HG02840 (cell line): ENCODE data around the gene DEPP1.
"Not testable (repeated sequence)": the region's sequence is repeated elsewhere in the genome, so short reads cannot be mapped to it uniquely, and the experiment has no call there.

Experiments
- ATAC-seq: cut with Tn5 transposase; IDR thresholded peaks from one replicate; pipeline ENCODE4 v1.9.1; 2021; ENCODE audit warnings: mild to moderate bottlenecking, moderate library complexity, moderate number of reproducible peaks; ENCODE audit not compliant: unreplicated experiment, low FRiP score

DEPP1 gene, protein sequence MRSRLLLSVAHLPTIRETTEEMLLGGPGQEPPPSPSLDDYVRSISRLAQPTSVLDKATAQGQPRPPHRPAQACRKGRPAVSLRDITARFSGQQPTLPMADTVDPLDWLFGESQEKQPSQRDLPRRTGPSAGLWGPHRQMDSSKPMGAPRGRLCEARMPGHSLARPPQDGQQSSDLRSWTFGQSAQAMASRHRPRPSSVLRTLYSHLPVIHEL

DNA sequence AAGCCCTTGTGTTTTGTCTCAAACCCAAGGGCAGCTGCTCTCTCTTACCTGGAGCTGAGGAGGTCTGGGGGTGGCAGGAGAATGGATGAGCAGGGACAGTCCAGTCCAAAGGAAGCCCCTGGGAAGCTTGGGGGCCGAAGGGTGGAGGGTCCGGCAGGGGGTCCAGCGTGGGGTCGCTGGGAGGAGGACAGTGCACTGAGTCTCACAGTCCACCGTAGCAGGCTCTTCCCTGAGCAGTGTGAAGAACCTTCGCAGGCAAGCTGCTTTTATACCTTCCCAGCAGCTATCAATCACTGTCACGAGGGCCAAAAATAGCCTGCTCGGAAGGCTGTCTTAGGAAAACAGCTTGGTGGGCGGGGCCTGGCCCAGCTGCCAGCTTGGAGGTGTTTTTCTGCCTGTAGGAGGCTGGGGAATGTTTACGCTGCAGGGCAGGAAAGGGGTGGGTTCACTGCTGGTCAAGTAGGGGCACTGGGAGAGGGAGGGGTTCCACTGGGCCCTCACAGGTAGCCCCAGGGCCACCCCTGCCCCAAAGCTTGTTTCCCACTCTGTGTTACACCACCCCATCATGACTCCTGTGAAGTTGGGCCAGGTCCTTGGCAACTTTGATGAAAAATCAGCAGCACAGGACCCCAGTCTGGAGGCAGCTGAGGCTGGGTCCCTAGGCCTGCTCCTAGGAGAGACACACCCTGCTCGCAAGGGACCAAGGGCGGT, at the start of gene DEPP1:
DEPP1 (minus strand) TSS at position 240 of the 711 bp plus-strand sequence. CDS start 779 bp downstream, outside the sequence.
- no peak for ATAC-seq

DNA sequence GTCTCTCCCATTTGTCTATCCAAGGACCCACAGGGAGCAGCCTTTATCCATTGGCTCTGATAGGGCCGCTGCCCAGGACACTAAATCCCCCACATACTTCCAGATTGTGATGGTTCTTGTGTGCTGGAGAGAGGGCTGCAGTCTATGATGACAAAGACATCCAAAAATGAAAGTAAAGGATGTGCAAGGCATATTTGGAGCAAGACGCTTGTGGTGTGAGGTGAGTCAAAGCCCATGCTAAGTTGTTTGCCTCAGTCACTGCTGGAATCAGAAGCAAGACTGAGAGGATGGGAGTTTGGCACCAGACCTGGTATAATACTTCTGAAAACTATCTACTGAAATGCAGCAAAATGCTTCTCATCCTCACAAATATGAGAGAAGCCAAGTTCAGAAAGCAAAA, 44.8 kb upstream of the DEPP1 start:
- ATAC-seq: no peak

DNA sequence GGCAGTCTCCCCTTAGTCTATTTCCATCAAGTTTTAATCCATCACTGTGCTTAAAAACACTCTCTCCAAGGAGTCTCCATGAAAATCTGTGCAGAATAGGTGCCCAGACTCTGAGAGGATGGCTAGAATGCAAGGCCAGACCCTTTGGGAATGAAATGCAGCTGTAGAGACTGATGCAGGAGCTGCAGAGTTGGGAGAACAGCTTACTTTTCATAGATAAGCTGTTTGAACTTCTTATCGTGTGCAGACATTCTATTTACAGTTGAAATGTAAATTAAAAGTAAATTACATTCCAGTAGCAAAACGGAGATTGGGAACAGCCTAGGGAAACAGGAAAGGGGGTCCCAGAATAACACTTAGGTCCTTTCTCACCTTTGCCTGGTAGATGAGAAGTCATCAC, 37.0 kb upstream of the DEPP1 start:
- ATAC-seq: no peak

DNA sequence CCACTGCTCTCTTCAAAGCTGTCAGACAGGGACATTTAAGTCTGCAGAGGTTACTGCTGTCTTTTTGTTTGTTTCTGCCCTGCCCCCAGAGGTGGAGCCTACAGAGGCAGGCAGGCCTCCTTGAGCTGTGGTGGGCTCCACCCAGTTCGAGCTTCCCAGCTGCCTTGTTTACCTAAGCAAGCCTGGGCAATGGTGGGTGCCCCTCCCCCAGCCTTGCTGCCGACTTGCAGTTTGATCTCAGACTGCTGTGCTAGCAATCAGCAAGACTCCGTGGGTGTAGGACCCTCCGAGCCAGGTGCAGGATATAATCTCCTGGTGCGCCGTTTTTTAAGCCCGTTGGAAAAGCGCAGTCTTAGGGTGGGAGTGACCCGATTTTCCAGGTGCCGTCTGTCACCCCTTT, 35.9 kb upstream of the DEPP1 start:
- ATAC-seq: not testable (repeated sequence)

DNA sequence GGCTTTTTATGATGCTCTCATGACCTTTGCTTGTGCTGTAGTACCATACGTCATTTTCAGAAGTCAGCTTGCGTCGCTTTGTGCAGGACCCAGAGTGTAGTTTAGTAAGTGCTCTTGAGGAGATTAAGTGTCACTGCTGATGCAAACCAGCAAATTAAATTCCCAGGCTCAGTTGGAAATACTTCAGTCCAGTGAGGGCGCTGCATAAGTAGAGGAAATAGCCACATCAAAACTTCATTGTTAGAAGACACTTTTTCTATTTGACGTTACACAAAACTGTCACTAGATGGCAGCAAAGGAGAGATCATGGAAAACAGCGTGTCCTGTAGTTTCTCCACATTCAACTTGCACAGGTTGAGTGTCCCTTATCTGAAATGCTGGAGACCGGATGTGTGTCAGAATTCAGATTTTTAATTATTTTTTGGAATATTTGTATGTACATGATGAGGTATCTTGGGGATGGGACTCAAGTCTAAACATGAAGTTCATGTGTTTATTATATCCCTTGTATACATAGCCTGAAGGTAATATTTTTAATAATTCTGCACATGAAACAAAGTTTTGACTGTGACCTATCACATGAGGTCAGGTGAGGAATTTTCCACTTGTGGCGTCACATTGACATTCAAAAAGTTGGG, 30.0 kb upstream of the DEPP1 start:
- no peak for ATAC-seq

GRCh38 chr10:45006276-45007030, 27.8 kb upstream of the DEPP1 start:
- ATAC-seq: no peak

DNA sequence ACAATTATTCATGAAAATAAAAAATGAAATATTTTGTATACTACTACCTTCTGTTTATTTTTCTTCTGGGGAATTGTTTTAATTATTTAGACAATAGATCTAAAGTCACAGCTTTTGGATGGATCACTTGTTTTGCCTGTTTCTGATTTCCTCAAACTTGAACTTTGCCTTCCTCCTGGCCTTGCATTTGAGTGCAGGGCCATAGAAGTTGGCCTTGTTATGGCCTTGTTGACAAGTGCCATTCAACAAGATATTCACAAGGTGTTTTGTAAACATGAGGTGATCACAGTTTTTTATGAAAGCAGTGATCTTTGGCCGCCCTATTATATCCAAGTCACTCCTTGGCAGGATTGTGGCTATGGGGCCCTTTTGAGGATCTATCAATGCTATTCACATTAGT, 26.7 kb upstream of the DEPP1 start:
- no peak for ATAC-seq

GRCh38 chr10:45004661-45005060, 26.1 kb upstream of the DEPP1 start:
- ATAC-seq: no peak

DNA sequence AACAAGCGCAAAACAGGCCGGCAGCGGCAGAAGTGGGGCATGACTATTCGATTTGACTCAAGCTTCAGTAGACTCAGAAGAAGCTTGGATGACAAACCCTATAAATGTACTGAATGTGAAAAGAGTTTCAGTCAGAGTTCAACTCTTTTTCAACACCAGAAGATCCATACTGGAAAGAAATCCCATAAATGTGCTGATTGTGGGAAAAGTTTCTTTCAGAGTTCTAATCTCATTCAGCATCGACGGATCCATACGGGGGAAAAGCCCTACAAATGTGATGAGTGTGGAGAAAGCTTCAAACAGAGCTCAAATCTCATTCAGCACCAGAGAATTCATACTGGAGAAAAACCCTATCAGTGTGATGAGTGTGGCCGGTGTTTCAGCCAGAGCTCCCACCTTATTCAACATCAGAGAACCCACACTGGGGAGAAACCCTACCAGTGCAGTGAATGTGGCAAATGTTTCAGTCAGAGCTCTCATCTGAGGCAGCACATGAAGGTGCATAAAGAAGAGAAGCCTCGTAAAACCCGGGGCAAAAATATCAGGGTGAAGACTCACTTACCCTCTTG, 24.9 kb upstream of the DEPP1 start:
- no peak for ATAC-seq

DNA sequence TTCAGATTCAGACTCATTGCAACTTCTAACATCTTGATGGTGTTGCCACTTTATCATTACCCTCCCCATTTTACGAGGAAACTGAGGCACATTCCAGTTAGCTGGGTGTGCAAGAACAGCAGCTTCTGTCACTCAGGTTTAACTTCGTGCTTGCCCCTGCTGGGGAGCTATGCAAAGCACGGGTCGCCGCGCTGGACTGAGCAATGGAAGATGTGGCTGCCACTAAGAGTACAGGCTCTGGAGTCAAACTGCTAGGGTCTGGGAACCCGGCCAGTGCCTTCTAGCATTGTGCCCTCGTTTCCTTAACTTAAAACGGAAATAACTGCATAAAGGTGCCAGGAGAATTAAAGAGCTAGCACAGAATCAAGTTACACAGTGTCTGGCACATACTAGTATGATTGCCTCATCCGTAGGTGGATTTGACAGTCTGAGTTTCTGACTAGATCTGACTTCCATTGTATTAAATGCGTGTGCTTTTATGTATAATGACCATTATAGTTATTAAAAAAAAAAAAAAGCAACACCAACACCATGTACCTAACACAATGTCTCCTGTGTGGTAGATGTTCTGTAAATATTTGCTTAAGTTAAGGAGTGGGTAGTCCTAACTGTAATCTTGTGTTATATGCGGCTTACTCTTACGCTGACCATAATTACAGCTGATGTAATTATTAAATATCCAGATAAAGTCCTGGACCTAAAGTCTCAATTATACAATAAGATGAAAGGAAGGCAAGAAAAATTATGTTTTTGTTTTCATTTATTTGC, 23.0 kb upstream of the DEPP1 start:
- ATAC-seq: peak; percentile 67

- ATAC-seq: peak; percentile 76
These were observed 22.3 kb upstream of the DEPP1 start, which contains the start of gene ZNF22 for GRCh38 chr10:45000752-45001380. ZNF22 (plus strand) TSS chr10:45000923; CDS start chr10:45003369, 2,446 bp downstream.

DNA sequence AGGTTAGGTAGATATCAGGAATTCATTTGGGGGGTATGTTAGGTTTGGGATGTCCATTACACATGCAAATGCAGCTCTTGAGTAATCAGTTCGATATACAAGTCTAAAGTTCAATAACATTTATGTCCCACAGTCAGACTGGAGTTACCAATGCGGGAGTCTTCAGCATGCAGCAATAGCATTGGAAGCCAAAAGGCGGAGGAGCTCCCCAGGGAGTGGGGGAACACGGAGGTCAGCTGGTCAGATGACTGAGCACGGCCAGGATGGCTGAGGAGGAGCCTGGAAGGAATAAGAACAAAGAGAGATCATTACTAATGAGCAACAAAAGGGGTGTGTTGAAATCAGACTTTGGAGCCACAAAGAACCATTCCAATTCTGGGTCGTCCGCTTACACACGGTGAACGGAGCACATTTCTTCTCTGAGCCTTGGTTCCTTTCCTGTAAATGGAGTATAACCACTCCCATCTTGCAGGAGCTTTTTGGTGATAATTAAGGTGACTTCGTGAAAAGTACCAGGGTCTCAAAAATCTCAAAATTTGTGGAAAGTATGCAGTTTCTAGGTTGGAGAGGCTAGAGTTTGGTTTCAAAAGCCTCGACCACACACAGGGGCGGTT, 21.6 kb upstream of the DEPP1 start:
- ATAC-seq: no peak

DNA sequence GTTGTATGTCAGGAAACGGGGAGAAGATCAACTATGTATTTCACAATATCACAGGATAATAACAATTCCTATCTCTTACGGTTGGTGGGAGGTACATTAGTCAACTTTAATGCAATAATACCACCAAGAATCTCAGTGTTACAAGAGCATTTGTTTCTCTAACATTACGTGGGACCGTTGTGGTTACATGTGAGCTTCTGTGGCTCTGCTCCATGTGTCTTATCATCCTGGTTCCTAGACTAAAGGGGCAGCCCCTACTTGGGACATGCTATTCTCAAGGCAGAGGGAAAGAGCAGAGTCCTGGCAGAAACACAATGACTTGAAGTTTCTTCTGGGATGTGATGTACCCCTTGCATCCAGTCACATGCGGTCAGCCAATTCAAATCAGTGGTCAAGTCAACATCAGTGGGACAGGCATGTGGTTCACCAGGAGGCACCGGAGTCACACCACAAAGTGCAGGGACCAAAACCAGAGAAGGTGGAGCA, 19.6 kb upstream of the DEPP1 start:
- ATAC-seq: no peak

GRCh38 chr10:44997105-44997748, 18.6 kb upstream of the DEPP1 start:
- no peak for ATAC-seq

GRCh38 chr10:44995914-44996669, 17.5 kb upstream of the DEPP1 start:
- ATAC-seq: no peak

- ATAC-seq: no peak
These were observed 16.9 kb upstream of the DEPP1 start for GRCh38 chr10:44995581-44995913.

GRCh38 chr10:44994752-44995530, 16.3 kb upstream of the DEPP1 start:
- ATAC-seq: no peak
